Astrocyte (in vitro differentiated cells and primary cell): Measurements from ENCODE around the gene RPUSD1.

Experiments
- EZH2 ChIP-seq: IDR thresholded peaks from 2 replicates; pipeline ENCODE4 v1.6.1; 2012; ENCODE audit warnings: mild to moderate bottlenecking, low read length, inconsistent platforms; ENCODE audit not compliant: insufficient read depth
- TF ChIP-seq, protein P1 (sequence below): IDR thresholded peaks from 2 replicates; pipeline ENCODE4 v1.5.1; 2011; ENCODE audit warnings: low read depth, mild to moderate bottlenecking, inconsistent platforms, low read length, moderate library complexity; ENCODE audit not compliant: insufficient read depth

DNA sequence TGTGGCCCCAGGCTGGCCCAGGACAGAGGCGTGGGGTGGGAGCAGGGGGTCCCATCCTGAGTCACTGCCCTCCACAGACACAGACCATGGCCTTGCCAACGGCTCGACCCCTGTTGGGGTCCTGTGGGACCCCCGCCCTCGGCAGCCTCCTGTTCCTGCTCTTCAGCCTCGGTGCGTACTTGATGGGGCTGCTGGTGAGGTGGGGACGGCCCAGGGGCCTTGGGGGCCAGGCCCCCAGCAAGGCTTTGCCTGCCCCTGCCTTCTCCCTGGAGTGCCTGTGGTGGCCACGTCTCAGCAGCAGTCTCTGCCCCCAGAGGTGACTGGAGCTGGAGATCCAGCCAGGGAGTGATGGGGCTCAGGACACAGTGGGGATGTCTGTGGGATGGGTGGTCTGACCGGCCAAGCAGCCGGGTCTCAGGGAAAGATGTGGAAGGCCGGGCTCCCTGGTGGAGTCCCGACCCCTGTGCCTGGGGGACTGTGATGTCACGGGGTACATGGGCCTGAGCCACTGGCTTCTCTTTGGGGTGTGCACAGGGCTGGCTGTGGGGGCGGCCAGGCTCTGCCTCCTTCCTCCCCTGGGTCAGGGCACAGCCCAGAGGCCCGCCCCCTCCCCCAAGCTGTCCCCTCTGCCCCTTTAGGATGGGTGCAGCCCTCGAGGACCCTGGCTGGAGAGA, 25.4 kb downstream of the RPUSD1 start:
- TF ChIP-seq EZH2 = no peak
- TF ChIP-seq, protein P1, sequence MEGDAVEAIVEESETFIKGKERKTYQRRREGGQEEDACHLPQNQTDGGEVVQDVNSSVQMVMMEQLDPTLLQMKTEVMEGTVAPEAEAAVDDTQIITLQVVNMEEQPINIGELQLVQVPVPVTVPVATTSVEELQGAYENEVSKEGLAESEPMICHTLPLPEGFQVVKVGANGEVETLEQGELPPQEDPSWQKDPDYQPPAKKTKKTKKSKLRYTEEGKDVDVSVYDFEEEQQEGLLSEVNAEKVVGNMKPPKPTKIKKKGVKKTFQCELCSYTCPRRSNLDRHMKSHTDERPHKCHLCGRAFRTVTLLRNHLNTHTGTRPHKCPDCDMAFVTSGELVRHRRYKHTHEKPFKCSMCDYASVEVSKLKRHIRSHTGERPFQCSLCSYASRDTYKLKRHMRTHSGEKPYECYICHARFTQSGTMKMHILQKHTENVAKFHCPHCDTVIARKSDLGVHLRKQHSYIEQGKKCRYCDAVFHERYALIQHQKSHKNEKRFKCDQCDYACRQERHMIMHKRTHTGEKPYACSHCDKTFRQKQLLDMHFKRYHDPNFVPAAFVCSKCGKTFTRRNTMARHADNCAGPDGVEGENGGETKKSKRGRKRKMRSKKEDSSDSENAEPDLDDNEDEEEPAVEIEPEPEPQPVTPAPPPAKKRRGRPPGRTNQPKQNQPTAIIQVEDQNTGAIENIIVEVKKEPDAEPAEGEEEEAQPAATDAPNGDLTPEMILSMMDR = no peak
